HepG2 (cell line): ENCODE measurements around the gene CLDN16. TPM values are rescaled to one million over a fixed set of nuclear protein-coding genes. Genes with fewer than 3 reads are reported as not detected.

Source experiments
- ATAC-seq: fragments of 200-7000 bp; cut with Tn5 transposase; 3 replicates; pipeline ENCODE4 v1.9.1; 2020; ENCODE audit warnings: mild to moderate bottlenecking, moderate library complexity
- BruUV-seq: library from RNA; stranded (reverse); fragments of 400-500 nt; replicated peaks from 2 replicates; lab custom pipeline; 2021; lab: Mats Ljungman, UMichigan
- CTCF ChIA-PET: fragments of 300-600 bp; formaldehyde crosslinking; extraction: SDS; loops from one replicate; lab custom pipeline; 2021; ENCODE audit warnings: low total read pairs, inconsistent platforms, low intra/inter-chr PET ratio; lab: Yijun Ruan, JAX
- POLR2A ChIA-PET: fragments of 350-600 bp; sonication (Branson Sonifier 250); formaldehyde crosslinking; loops from one replicate; lab custom pipeline; 2020; ENCODE audit warnings: antibody characterized with exemption, inconsistent platforms; lab: Yijun Ruan, JAX
- DNase-seq: peaks from one replicate; pipeline ENCODE4 v3.0.0-alpha.2; 2015; ENCODE audit warnings: low spot score
- FAIRE-seq: peaks from 3 replicates; lab custom pipeline; 2011; peaks lifted over from hg19 to GRCh38; lab: Jason Lieb, UNC
- H2AFZ ChIP-seq: one replicate; pipeline ENCODE4 v1.6.1; 2011; ENCODE audit warnings: low read length, inconsistent platforms
- H3K27ac ChIP-seq: fragments of 300-600 bp; 3 replicates; pipeline ENCODE4 v1.8.0; 2011; ENCODE audit warnings: mixed run types, mild to moderate bottlenecking, mixed read lengths, low read length, inconsistent platforms; ENCODE audit not compliant: insufficient read depth; ENCODE audit errors: extremely low read length
- H3K27me3 ChIP-seq, 2 experiments: fragments of 200-600 bp in 1 of 2; 2 replicates in 1 of 2; 3 replicates in 1 of 2; pipeline versions ENCODE4 v1.6.0 to v1.8.0; 2011; ENCODE audit warnings: low read length in 2 of 2, mild to moderate bottlenecking in 2 of 2, moderate library complexity in 2 of 2, inconsistent platforms in 1 of 2; ENCODE audit not compliant: insufficient read depth in 2 of 2, control insufficient read depth in 1 of 2
- H3K36me3 ChIP-seq, 2 experiments: fragments of 200-600 bp in 1 of 2; replicated peaks in 1 of 2; 2 replicates in 1 of 2; 3 replicates in 1 of 2; pipeline versions ENCODE4 v1.5.1 to v1.8.0; 2011; ENCODE audit warnings: low read length in 2 of 2, inconsistent platforms in 1 of 2; ENCODE audit not compliant: insufficient read depth in 2 of 2, control insufficient read depth in 1 of 2
- H3K4me1 ChIP-seq: 2 replicates; pipeline ENCODE4 v1.5.1; 2012; ENCODE audit warnings: low read length, inconsistent platforms; ENCODE audit not compliant: insufficient read depth
- H3K4me2 ChIP-seq: 2 replicates; pipeline ENCODE4 v1.6.0; 2011; ENCODE audit warnings: low read depth, low read length, inconsistent platforms
- H3K4me3 ChIP-seq, 3 experiments: fragments of 200-600 bp in 1 of 3; sonication (generic), shearing (Covaris generic) in 1 of 3; replicated peaks in 1 of 3; 2 replicates each; pipeline ENCODE4 v1.5.1; 2011 to 2016; ENCODE audit warnings: low read length in 3 of 3, inconsistent platforms in 2 of 3, low read depth in 2 of 3, mild to moderate bottlenecking in 2 of 3, control low read depth in 1 of 3, mixed read lengths in 1 of 3; ENCODE audit not compliant: insufficient read depth in 1 of 3
- H3K79me2 ChIP-seq: one replicate; pipeline ENCODE4 v1.6.1; 2011; ENCODE audit warnings: low read length, inconsistent platforms; ENCODE audit not compliant: insufficient read depth
- H3K9ac ChIP-seq: 2 replicates; pipeline ENCODE4 v1.6.0; 2011; ENCODE audit warnings: mild to moderate bottlenecking, low read depth, low read length, inconsistent platforms; ENCODE audit not compliant: insufficient read depth
- H3K9me3 ChIP-seq: 2 replicates; pipeline ENCODE4 v1.5.1; 2012; ENCODE audit warnings: mild to moderate bottlenecking, low read length
- H4K20me1 ChIP-seq: 2 replicates; pipeline ENCODE4 v1.6.0; 2011; ENCODE audit warnings: inconsistent platforms, mild to moderate bottlenecking, low read length, moderate library complexity; ENCODE audit not compliant: insufficient read depth
- HNRNPL ChIP-seq: fragments of 200-400 bp; formaldehyde crosslinking; IDR thresholded peaks from 2 replicates; pipeline ENCODE4 v1.6.1; 2017; ENCODE audit warnings: mild to moderate bottlenecking, low read depth, low read length
- HOXA3 ChIP-seq: sonication (generic); formaldehyde crosslinking; IDR thresholded peaks from 2 replicates; pipeline ENCODE4 v1.5.0; 2020; ENCODE audit warnings: missing genetic modification reagents
- TOPORS ChIP-seq: sonication (generic); formaldehyde crosslinking; IDR thresholded peaks from 2 replicates; pipeline ENCODE4 v1.8.0; 2023; ENCODE audit warnings: mild to moderate bottlenecking, missing genetic modification reagents
- ZNF143 ChIP-seq: sonication (generic); formaldehyde crosslinking; IDR thresholded peaks from 2 replicates; pipeline ENCODE4 v1.4.0; 2020; ENCODE audit warnings: missing genetic modification reagents
- ZNF256 ChIP-seq: sonication (generic); formaldehyde crosslinking; conservative IDR thresholded peaks from 2 replicates; pipeline ENCODE4 v1.4.0; 2020; ENCODE audit warnings: missing genetic modification reagents
- WGBS: methylation state at CpG from one replicate; pipeline ENCODE4 v1.1.6; 2017; ENCODE audit warnings: low lambda C conversion rate; 5-methylcytosine and 5-hydroxymethylcytosine counted together
- in situ Hi-C: cut with HindIII; loops from 2 replicates; pipeline ENCODE4 v1.10.0; 2017; ENCODE audit warnings: low pct_unique_long_range_greater_than_20kb; ENCODE audit not compliant: extremely low pct_ligation_motif_present
- intact Hi-C: fragments of 100-400 bp; cut with micrococcal nuclease; formaldehyde crosslinking; loops from one replicate; pipeline ENCODE4 v1.10.0; 2022; ENCODE audit not compliant: unreplicated experiment
- polyA plus RNA-seq, 8 experiments: library from polyadenylated mRNA; depleted of rRNA in 3 of 8; stranded (reverse) in 7 of 8; unstranded in 1 of 8; fragments of >200 nt; fragmentation: Illumina TruSeq in 4 of 8; extraction: Trizol in 4 of 8; gene quantifications; 2 replicates each; pipeline versions ENCODE4 v1.2.1 to v1.2.3, GENCODE V29; 2011 to 2016; ENCODE audit warnings: low read depth in 4 of 8, missing spikeins in 1 of 8, mixed read lengths in 1 of 8; ENCODE audit not compliant: insufficient read depth in 1 of 8
- total RNA-seq, 5 experiments: library from RNA; depleted of rRNA; stranded (reverse); fragments of >200 nt; fragmentation: Illumina TruSeq; extraction: Trizol; gene quantifications; 2 replicates each; pipeline ENCODE4 v1.2.3, GENCODE V29; 2016; ENCODE audit warnings: low read depth in 1 of 5
- TF ChIP-seq, protein P1 (sequence below): sonication (generic); formaldehyde crosslinking; IDR thresholded peaks from 2 replicates; pipeline ENCODE4 v1.5.1; 2020; ENCODE audit warnings: missing genetic modification reagents, mild to moderate bottlenecking, borderline replicate concordance
- TF ChIP-seq, protein P2 (sequence below): sonication (generic); formaldehyde crosslinking; IDR thresholded peaks from 2 replicates; pipeline ENCODE4 v1.5.0; 2020; ENCODE audit warnings: mild to moderate bottlenecking, missing genetic modification reagents
- TF ChIP-seq, protein P3 (sequence below): sonication (generic); formaldehyde crosslinking; IDR thresholded peaks from 2 replicates; pipeline ENCODE4 v1.4.0; 2020; ENCODE audit warnings: missing genetic modification reagents
- TF ChIP-seq, protein P4 (sequence below), 2 experiments: IDR thresholded peaks; 2 replicates each; pipeline ENCODE4 v1.6.1; 2011 to 2012; ENCODE audit warnings: low read length in 2 of 2, borderline replicate concordance in 1 of 2, low read depth in 1 of 2, mild to moderate bottlenecking in 1 of 2, moderate library complexity in 1 of 2

Gene CLDN16
- total and polyA plus RNA-seq, 2 of the 13 experiments (the other 11 are each of a cell fraction or from before 2014, with no cell fraction given): 0.13 to 0.24 TPM

DNA sequence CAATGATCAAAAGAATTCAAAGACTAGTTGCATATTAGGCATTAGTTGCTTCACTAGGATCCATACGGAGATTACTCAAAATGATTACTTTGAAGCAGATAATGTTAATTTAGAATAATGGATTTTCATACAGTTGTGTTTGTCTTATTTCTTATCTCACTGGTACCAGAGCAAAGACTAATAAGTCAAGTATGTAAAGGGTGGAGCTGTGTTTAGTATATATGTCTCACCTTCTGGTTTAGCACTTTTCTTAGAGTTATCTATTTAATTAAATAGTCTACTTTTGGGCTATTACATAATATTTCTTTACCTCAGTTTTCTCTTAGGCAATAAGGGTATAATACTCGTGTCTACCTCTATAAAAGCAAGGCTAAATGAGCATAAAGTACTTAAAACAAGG is 42.9 kb downstream of the CLDN16 start:
- no peak overlapping the region for H3K4me2 ChIP-seq
- no peaks in the 10 kb centered on the region for H4K20me1 ChIP-seq
- in situ Hi-C loops (no loop called here), intact Hi-C loops (no loop called here)
- H3K4me3 ChIP-seq: no peak overlapping the region
- no peaks in the 10 kb centered on the region for H3K4me1 ChIP-seq
- no peak overlapping the region for H2AFZ ChIP-seq
- CTCF ChIA-PET: no interaction called here
- BruUV-seq: no TSS peak
- FAIRE-seq (no peak), ATAC-seq (no peak), DNase-seq (no peak)
- H3K27ac ChIP-seq: no peak overlapping the region
- H3K27me3 ChIP-seq: no peaks in the 10 kb centered on the region
- no peaks in the 10 kb centered on the region for H3K36me3 ChIP-seq
- H3K79me2 ChIP-seq: no peaks in the 10 kb centered on the region
- 1% methylated on average over 2 of the region's 2 CpGs for WGBS
- POLR2A ChIA-PET: no interaction called here
- no peaks in the 10 kb centered on the region for H3K9me3 ChIP-seq
- TF ChIP-seq TOPORS (no peak), HOXA3 (CRISPR knock-in tag) (no peak), ZNF143 (no peak), ZNF256 (CRISPR knock-in tag) (no peak)
- TF ChIP-seq, protein P1, sequence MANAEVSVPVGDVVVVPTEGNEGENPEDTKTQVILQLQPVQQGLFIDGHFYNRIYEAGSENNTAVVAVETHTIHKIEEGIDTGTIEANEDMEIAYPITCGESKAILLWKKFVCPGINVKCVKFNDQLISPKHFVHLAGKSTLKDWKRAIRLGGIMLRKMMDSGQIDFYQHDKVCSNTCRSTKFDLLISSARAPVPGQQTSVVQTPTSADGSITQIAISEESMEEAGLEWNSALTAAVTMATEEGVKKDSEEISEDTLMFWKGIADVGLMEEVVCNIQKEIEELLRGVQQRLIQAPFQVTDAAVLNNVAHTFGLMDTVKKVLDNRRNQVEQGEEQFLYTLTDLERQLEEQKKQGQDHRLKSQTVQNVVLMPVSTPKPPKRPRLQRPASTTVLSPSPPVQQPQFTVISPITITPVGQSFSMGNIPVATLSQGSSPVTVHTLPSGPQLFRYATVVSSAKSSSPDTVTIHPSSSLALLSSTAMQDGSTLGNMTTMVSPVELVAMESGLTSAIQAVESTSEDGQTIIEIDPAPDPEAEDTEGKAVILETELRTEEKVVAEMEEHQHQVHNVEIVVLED (CRISPR knock-in tag): no peak
- TF ChIP-seq, protein P2, sequence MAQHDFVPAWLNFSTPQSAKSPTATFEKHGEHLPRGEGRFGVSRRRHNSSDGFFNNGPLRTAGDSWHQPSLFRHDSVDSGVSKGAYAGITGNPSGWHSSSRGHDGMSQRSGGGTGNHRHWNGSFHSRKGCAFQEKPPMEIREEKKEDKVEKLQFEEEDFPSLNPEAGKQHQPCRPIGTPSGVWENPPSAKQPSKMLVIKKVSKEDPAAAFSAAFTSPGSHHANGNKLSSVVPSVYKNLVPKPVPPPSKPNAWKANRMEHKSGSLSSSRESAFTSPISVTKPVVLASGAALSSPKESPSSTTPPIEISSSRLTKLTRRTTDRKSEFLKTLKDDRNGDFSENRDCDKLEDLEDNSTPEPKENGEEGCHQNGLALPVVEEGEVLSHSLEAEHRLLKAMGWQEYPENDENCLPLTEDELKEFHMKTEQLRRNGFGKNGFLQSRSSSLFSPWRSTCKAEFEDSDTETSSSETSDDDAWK (CRISPR knock-in tag): no peak
- H3K9ac ChIP-seq: no peak overlapping the region

DNA sequence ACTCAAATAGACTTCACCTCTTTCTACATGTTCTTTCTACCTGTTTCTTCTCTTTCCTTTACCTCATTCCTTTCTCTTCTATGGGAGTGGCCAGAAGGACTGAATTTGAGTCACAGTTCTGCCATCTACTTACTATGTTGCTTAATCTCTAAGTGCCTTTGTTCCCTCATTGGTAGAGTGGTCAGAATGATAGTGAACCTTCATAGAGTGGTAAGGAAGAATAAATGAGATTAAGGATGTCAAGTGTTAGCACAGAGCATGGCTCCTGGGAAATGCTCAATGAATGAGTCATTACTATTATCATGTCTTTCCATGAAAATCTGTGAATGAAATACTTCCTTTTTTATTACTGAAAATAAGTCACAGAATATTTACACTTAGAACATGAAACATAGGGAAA is 44.3 kb downstream of the CLDN16 start:
- H4K20me1 ChIP-seq: no peaks in the 10 kb centered on the region
- no peak overlapping the region for H3K9ac ChIP-seq
- H3K27ac ChIP-seq: no peak overlapping the region
- no peaks in the 10 kb centered on the region for H3K36me3 ChIP-seq
- H3K4me2 ChIP-seq: no peak overlapping the region
- no peak for DNase-seq
- H3K79me2 ChIP-seq: no peaks in the 10 kb centered on the region
- in situ Hi-C loops: no loop called here
- intact Hi-C loops: no loop called here
- no peaks in the 10 kb centered on the region for H3K9me3 ChIP-seq
- ATAC-seq: no peak
- no peak overlapping the region for H2AFZ ChIP-seq
- CTCF ChIA-PET: no interaction called here
- FAIRE-seq: no peak
- no peaks in the 10 kb centered on the region for H3K27me3 ChIP-seq
- no peak overlapping the region for H3K4me3 ChIP-seq
- POLR2A ChIA-PET: no interaction called here
- no TSS peak for BruUV-seq
- H3K4me1 ChIP-seq: no peaks in the 10 kb centered on the region
- TF ChIP-seq HNRNPL: no peak
- TF ChIP-seq, protein P3, sequence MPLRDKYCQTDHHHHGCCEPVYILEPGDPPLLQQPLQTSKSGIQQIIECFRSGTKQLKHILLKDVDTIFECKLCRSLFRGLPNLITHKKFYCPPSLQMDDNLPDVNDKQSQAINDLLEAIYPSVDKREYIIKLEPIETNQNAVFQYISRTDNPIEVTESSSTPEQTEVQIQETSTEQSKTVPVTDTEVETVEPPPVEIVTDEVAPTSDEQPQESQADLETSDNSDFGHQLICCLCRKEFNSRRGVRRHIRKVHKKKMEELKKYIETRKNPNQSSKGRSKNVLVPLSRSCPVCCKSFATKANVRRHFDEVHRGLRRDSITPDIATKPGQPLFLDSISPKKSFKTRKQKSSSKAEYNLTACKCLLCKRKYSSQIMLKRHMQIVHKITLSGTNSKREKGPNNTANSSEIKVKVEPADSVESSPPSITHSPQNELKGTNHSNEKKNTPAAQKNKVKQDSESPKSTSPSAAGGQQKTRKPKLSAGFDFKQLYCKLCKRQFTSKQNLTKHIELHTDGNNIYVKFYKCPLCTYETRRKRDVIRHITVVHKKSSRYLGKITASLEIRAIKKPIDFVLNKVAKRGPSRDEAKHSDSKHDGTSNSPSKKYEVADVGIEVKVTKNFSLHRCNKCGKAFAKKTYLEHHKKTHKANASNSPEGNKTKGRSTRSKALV (CRISPR knock-in tag): no peak
- TF ChIP-seq, protein P4, sequence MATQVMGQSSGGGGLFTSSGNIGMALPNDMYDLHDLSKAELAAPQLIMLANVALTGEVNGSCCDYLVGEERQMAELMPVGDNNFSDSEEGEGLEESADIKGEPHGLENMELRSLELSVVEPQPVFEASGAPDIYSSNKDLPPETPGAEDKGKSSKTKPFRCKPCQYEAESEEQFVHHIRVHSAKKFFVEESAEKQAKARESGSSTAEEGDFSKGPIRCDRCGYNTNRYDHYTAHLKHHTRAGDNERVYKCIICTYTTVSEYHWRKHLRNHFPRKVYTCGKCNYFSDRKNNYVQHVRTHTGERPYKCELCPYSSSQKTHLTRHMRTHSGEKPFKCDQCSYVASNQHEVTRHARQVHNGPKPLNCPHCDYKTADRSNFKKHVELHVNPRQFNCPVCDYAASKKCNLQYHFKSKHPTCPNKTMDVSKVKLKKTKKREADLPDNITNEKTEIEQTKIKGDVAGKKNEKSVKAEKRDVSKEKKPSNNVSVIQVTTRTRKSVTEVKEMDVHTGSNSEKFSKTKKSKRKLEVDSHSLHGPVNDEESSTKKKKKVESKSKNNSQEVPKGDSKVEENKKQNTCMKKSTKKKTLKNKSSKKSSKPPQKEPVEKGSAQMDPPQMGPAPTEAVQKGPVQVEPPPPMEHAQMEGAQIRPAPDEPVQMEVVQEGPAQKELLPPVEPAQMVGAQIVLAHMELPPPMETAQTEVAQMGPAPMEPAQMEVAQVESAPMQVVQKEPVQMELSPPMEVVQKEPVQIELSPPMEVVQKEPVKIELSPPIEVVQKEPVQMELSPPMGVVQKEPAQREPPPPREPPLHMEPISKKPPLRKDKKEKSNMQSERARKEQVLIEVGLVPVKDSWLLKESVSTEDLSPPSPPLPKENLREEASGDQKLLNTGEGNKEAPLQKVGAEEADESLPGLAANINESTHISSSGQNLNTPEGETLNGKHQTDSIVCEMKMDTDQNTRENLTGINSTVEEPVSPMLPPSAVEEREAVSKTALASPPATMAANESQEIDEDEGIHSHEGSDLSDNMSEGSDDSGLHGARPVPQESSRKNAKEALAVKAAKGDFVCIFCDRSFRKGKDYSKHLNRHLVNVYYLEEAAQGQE (IDR thresholded peaks at IDR 0.05; ENCODE audit: borderline replicate concordance in 1 of 2, low read depth in 1 of 2, low read length in 2 of 2): no peak
